HepG2 (cell line): ENCODE results near the gene PRIM2.
"Not testable (repeated sequence)": the region's sequence is repeated elsewhere in the genome, so short reads cannot be mapped to it uniquely, and the experiment has no call there.

Source experiments
- CTCF ChIP-seq: sonication (generic); formaldehyde crosslinking; IDR thresholded peaks from 2 replicates; pipeline ENCODE4 v1.5.0; 2020; ENCODE audit warnings: mild to moderate bottlenecking, missing genetic modification reagents, moderate library complexity
- DDIT3 ChIP-seq: sonication (generic); formaldehyde crosslinking; IDR thresholded peaks from 2 replicates; pipeline ENCODE4 v1.4.0; 2020; ENCODE audit warnings: mild to moderate bottlenecking, missing genetic modification reagents
- EP300 ChIP-seq, 3 experiments: sonication (generic) in 1 of 3; formaldehyde crosslinking in 1 of 3; IDR thresholded peaks; 2 replicates each; pipeline versions ENCODE4 v1.5.1 to v1.6.1; 2011 to 2020; ENCODE audit warnings: low read depth in 2 of 3, low read length in 2 of 3, borderline replicate concordance in 1 of 3, improper control_type of control experiment in 1 of 3, mild to moderate bottlenecking in 1 of 3, missing genetic modification reagents in 1 of 3, moderate library complexity in 1 of 3
- FOXJ3 ChIP-seq: sonication (generic); formaldehyde crosslinking; IDR thresholded peaks from 2 replicates; pipeline ENCODE4 v1.4.0; 2020; ENCODE audit warnings: missing genetic modification reagents, mild to moderate bottlenecking, borderline replicate concordance
- HDAC2 ChIP-seq: sonication (generic); formaldehyde crosslinking; IDR thresholded peaks from 2 replicates; pipeline ENCODE4 v1.4.0; 2020; ENCODE audit warnings: missing genetic modification reagents
- JUNB ChIP-seq: sonication (generic); formaldehyde crosslinking; IDR thresholded peaks from 2 replicates; pipeline ENCODE4 v1.8.0; 2022; ENCODE audit warnings: missing genetic modification reagents, mild to moderate bottlenecking, borderline replicate concordance
- MAFF ChIP-seq: IDR thresholded peaks from 2 replicates; pipeline ENCODE4 v1.6.1; 2011; ENCODE audit warnings: low read depth, low read length, improper control_type of control experiment
- ZBTB1 ChIP-seq: sonication (generic); formaldehyde crosslinking; IDR thresholded peaks from 2 replicates; pipeline ENCODE4 v1.4.0; 2020; ENCODE audit warnings: missing genetic modification reagents, borderline replicate concordance
- ZMYM2 ChIP-seq: sonication (generic); formaldehyde crosslinking; IDR thresholded peaks from 2 replicates; pipeline ENCODE4 v1.8.0; 2022; ENCODE audit warnings: mild to moderate bottlenecking, missing genetic modification reagents
- ZNF224 ChIP-seq: sonication (generic); formaldehyde crosslinking; IDR thresholded peaks from 2 replicates; pipeline ENCODE4 v1.5.0; 2020; ENCODE audit warnings: mild to moderate bottlenecking, missing genetic modification reagents
- ZNF274 ChIP-seq: sonication (generic); formaldehyde crosslinking; IDR thresholded peaks from 2 replicates; pipeline ENCODE4 v1.5.1; 2020; ENCODE audit warnings: mild to moderate bottlenecking, missing genetic modification reagents
- ZNF609 ChIP-seq: sonication (generic); formaldehyde crosslinking; IDR thresholded peaks from 2 replicates; pipeline ENCODE4 v1.4.0; 2020; ENCODE audit warnings: mild to moderate bottlenecking, missing genetic modification reagents, borderline replicate concordance
- ZNF800 ChIP-seq: sonication (generic); formaldehyde crosslinking; IDR thresholded peaks from 2 replicates; pipeline ENCODE4 v1.4.0; 2020; ENCODE audit warnings: missing genetic modification reagents
- TF ChIP-seq, protein P1 (sequence below): sonication (generic); formaldehyde crosslinking; IDR thresholded peaks from 2 replicates; pipeline ENCODE4 v1.4.0; 2020; ENCODE audit warnings: missing genetic modification reagents

DNA sequence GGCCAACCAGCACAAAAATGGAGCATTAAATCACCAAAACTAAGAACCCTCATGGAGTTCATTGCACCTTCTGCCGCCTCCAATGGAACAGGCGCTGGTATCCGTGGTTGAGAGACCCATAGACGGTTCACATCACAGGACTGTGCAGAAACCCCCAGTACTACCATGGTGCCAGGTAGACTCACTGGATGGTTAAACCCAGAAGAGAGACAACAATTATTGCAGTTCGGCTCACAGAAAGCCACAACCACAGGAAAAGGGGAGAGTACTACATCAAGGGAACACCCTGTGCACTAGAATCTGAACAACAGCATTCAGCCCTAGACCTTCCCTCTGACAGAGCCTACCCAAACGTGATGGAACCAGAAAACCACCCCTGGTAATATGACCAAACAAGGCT, 301.5 kb downstream of the PRIM2 start:
- not testable (repeated sequence) for TF ChIP-seq ZBTB1 (CRISPR knock-in tag); MAFF; ZMYM2 (CRISPR knock-in tag); FOXJ3 (CRISPR knock-in tag); JUNB (CRISPR knock-in tag); DDIT3 (CRISPR knock-in tag); CTCF (CRISPR knock-in tag); EP300 (IDR thresholded peaks at IDR 0.05; ENCODE audit: low read depth in 2 of 2, low read length in 2 of 2); EP300 (CRISPR knock-in tag; IDR thresholded peaks at IDR 0.05; ENCODE audit: borderline replicate concordance); ZNF224 (CRISPR knock-in tag); ZNF609; HDAC2 (CRISPR knock-in tag); ZNF274 (CRISPR knock-in tag); ZNF800 (CRISPR knock-in tag)
- TF ChIP-seq, protein P1, sequence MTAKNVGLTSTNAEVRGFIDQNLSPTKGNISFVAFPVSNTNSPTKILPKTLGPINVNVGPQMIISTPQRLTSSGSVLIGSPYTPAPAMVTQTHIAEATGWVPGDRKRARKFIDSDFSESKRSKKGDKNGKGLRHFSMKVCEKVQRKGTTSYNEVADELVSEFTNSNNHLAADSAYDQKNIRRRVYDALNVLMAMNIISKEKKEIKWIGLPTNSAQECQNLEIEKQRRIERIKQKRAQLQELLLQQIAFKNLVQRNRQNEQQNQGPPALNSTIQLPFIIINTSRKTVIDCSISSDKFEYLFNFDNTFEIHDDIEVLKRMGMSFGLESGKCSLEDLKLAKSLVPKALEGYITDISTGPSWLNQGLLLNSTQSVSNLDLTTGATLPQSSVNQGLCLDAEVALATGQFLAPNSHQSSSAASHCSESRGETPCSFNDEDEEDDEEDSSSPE (CRISPR knock-in tag) = not testable (repeated sequence)
